ENCODE measurements around the gene DQX1. TPM values are rescaled to one million over a fixed set of nuclear protein-coding genes. Genes with fewer than 3 reads are reported as not detected.

Gene DQX1
- total and polyA plus RNA-seq, 9 of the 15 experiments (the other 6 are each of a cell fraction or from before 2014, with no cell fraction given) = 0.04 to 0.38 (median 0.18) TPM; not detected in 1

GRCh38 chr2:74529357-74530238 is 3.6 kb upstream of the DQX1 start, which contains the start of the genes AUP1 and HTRA2 (continued):
- no peak for TF ChIP-seq GATAD2B (IDR thresholded peaks at IDR 0.05; ENCODE audit: borderline replicate concordance)
- TF ChIP-seq CSDE1 (IDR thresholded peaks at IDR 0.05) = no peak
- TF ChIP-seq PREB (CRISPR knock-in tag; IDR thresholded peaks at IDR 0.05) = no peak
- peak; percentile 62; the same call in 1 of the 2 replicates for TF ChIP-seq ESRRA (IDR thresholded peaks at IDR 0.05; ENCODE audit: borderline replicate concordance, low read depth)
- TF ChIP-seq PBX2 (CRISPR knock-in tag; IDR thresholded peaks at IDR 0.05; ENCODE audit: low read depth) = no peak
- no peak for TF ChIP-seq PBX2 (tag; conservative IDR thresholded peaks at IDR 0.05; ENCODE audit: low read depth)
- TF ChIP-seq SETDB1 (IDR thresholded peaks at IDR 0.05; ENCODE audit: low read length) = peak; percentile 45
- no peak for TF ChIP-seq HMG20B (CRISPR knock-in tag; IDR thresholded peaks at IDR 0.05)
- TF ChIP-seq RBBP5 (IDR thresholded peaks at IDR 0.05; ENCODE audit: borderline replicate concordance, insufficient read depth, low read length, poor library complexity, severe bottlenecking) = peak; percentile 96
- peak; percentile 81 for TF ChIP-seq SAP30 (IDR thresholded peaks at IDR 0.05; ENCODE audit: borderline replicate concordance, insufficient read depth, low read depth, low read length, poor library complexity, severe bottlenecking)
- TF ChIP-seq E2F5 (CRISPR knock-in tag; IDR thresholded peaks at IDR 0.05) = no peak
- 0 out of 2 replicates have a peak, but pooled peaks have one; percentile 2 for TF ChIP-seq CBFA2T3 (IDR thresholded peaks at IDR 0.05)
- peak; percentile 81 for TF ChIP-seq PML (IDR thresholded peaks at IDR 0.05; ENCODE audit: low read length)
- TF ChIP-seq SMARCA5 (IDR thresholded peaks at IDR 0.05) = no peak
- no peak for TF ChIP-seq OTX1 (CRISPR knock-in tag; IDR thresholded peaks at IDR 0.05)
- peak; percentile 81; the same call in 1 of the 2 replicates for TF ChIP-seq ZNF644 (tag; IDR thresholded peaks at IDR 0.05; ENCODE audit: low read depth)
- no peak for TF ChIP-seq MTA3 (IDR thresholded peaks at IDR 0.05; ENCODE audit: borderline replicate concordance)
- TF ChIP-seq ZNF133 (CRISPR knock-in tag; IDR thresholded peaks at IDR 0.05) = no peak
- TF ChIP-seq ELF4 (CRISPR knock-in tag; IDR thresholded peaks at IDR 0.05) = no peak
- peak; percentile 91 for TF ChIP-seq ZNF766 (CRISPR knock-in tag; conservative IDR thresholded peaks at IDR 0.05)
- peak; percentile 98 for TF ChIP-seq TAF1 (IDR thresholded peaks at IDR 0.05; ENCODE audit: control insufficient read depth, extremely low read depth, insufficient read depth, low read length, severe bottlenecking)
- no peak for TF ChIP-seq SIRT6 (IDR thresholded peaks at IDR 0.05; ENCODE audit: low read depth, low read length)
- TF ChIP-seq CBX1 (IDR thresholded peaks at IDR 0.05; ENCODE audit: low read depth) = peak; percentile 85; the same call in 1 of the 2 replicates
- no peak for TF ChIP-seq PHTF2 (CRISPR knock-in tag; IDR thresholded peaks at IDR 0.05)
- no peak; the same call in 1 of the 2 replicates for TF ChIP-seq CBFB (CRISPR knock-in tag; IDR thresholded peaks at IDR 0.05)

All from K562 (cell line).